Lower lobe of right lung (tissue), 2 donors: Measurements from ENCODE around the gene CYP11A1. TPM values are rescaled to one million over a fixed set of nuclear protein-coding genes. Genes with fewer than 3 reads are reported as not detected.
A peak's percentile ranks its signal among the peaks of the same experiment; 100 is the strongest.

ENCODE experiments used
- ATAC-seq, 2 donors: fragments of 200-7000 bp; cut with Tn5 transposase; one replicate each; pipeline ENCODE4 v1.9.1; 2020 to 2022; ENCODE audit warnings: mild to moderate bottlenecking in 2 of 2, moderate library complexity in 2 of 2
- DNase-seq: peaks from one replicate; pipeline ENCODE4 v3.0.0-alpha.2; 2020
- H3K27ac ChIP-seq: fragments of 200-600 bp; one replicate; pipeline ENCODE4 v1.8.0; 2022
- H3K27me3 ChIP-seq: fragments of 200-600 bp; one replicate; pipeline ENCODE4 v1.8.0; 2022; ENCODE audit warnings: low read depth
- H3K36me3 ChIP-seq: fragments of 200-600 bp; one replicate; pipeline ENCODE4 v1.8.0; 2022; ENCODE audit warnings: mild to moderate bottlenecking
- H3K4me1 ChIP-seq: fragments of 200-600 bp; one replicate; pipeline ENCODE4 v1.8.0; 2022
- H3K4me3 ChIP-seq: fragments of 200-600 bp; one replicate; pipeline ENCODE4 v1.8.0; 2022; ENCODE audit warnings: mild to moderate bottlenecking
- H3K9me3 ChIP-seq: fragments of 200-600 bp; one replicate; pipeline ENCODE4 v1.8.0; 2022
- intact Hi-C: fragments of 100-400 bp; cut with DNase I; formaldehyde crosslinking; loops from one replicate; pipeline ENCODE4 v1.11.0; 2022
- total RNA-seq: library from RNA; stranded (reverse); fragmentation: NEBNext Ultra II Directional; extraction: Animal tissue kit (Norgen Biotek cat#: 25700); gene quantifications from one replicate; pipeline ENCODE4 v1.2.1, GENCODE V29; 2021
- TF ChIP-seq, protein P1 (sequence below): fragments of 200-600 bp; IDR thresholded peaks from one replicate; pipeline ENCODE4 v1.8.0; 2022; ENCODE audit warnings: antibody characterized with exemption, mild to moderate bottlenecking
- donor health status: DM: no; HTN: yes; CAD: no; lungs with severe emphysema.

Gene CYP11A1
- total RNA-seq, 1 donor from 2014 or later: 0.59 TPM

DNA sequence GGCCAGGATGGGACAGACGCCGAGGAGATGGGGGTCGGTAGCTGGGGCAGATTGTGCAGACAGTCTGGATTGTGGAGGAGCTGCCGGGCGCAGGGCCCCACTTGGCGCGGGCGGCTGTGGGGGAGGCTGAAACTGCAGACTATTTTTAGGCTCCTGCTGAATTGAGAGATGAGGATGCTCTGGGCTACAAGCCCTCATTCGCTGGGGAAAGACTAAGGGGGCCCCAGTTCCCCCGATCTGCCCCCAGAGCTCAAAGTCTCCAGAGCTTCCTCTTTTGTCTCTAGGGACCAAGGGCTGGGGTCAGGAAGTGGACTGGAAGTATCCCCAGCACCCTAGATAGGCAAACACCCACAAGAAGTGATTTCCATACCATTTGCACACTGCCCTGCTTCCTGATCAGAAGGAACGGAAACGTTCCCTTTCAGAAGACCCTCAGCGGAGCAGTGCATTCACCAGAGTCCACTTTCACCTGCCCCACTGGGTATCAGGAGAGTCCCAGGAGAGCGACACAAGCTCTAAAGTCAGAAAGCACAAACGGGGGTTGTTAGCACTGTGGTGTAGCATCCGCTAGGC lies 36.6 kb upstream of the CYP11A1 start:
- Histone ChIP-seq H3K36me3 (no peaks in the 10 kb centered on the region), H3K27me3 (peaks cover 6% of the 10 kb centered on the region), H3K4me1 (peaks cover 39% of the 10 kb centered on the region), H3K27ac (no peak overlapping the region), H3K4me3 (no peak overlapping the region), H3K9me3 (no peaks in the 10 kb centered on the region)
- intact Hi-C loops: no loop called here
- DNase-seq (no peak), ATAC-seq (no peak)
- TF ChIP-seq, protein P1, sequence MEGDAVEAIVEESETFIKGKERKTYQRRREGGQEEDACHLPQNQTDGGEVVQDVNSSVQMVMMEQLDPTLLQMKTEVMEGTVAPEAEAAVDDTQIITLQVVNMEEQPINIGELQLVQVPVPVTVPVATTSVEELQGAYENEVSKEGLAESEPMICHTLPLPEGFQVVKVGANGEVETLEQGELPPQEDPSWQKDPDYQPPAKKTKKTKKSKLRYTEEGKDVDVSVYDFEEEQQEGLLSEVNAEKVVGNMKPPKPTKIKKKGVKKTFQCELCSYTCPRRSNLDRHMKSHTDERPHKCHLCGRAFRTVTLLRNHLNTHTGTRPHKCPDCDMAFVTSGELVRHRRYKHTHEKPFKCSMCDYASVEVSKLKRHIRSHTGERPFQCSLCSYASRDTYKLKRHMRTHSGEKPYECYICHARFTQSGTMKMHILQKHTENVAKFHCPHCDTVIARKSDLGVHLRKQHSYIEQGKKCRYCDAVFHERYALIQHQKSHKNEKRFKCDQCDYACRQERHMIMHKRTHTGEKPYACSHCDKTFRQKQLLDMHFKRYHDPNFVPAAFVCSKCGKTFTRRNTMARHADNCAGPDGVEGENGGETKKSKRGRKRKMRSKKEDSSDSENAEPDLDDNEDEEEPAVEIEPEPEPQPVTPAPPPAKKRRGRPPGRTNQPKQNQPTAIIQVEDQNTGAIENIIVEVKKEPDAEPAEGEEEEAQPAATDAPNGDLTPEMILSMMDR: no peak

DNA sequence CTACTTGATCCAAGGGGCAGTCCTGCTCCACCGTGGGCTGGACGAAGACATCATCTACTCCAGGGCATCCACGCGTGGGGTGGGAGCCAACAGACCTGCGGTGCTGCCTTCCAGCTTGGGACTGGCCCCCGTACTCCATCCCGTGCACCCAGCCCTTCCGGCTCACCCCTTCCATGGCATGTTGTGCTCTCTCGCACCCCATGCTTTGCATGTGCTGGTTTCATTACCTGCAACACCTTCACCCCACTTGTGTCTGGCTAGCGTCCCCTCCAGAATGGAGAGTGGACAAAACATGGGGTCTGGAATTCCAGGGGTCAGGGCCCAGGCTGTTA lies 36.1 kb upstream of the CYP11A1 start:
- H3K9me3 ChIP-seq: no peaks in the 10 kb centered on the region
- ATAC-seq: no peak
- peaks cover 6% of the 10 kb centered on the region for H3K27me3 ChIP-seq
- H3K4me3 ChIP-seq: no peak overlapping the region
- H3K36me3 ChIP-seq: no peaks in the 10 kb centered on the region
- no peak overlapping the region for H3K27ac ChIP-seq
- intact Hi-C loops: no loop called here
- no peak for DNase-seq
- H3K4me1 ChIP-seq: peaks cover 39% of the 10 kb centered on the region
- TF ChIP-seq, protein P1: no peak

DNA sequence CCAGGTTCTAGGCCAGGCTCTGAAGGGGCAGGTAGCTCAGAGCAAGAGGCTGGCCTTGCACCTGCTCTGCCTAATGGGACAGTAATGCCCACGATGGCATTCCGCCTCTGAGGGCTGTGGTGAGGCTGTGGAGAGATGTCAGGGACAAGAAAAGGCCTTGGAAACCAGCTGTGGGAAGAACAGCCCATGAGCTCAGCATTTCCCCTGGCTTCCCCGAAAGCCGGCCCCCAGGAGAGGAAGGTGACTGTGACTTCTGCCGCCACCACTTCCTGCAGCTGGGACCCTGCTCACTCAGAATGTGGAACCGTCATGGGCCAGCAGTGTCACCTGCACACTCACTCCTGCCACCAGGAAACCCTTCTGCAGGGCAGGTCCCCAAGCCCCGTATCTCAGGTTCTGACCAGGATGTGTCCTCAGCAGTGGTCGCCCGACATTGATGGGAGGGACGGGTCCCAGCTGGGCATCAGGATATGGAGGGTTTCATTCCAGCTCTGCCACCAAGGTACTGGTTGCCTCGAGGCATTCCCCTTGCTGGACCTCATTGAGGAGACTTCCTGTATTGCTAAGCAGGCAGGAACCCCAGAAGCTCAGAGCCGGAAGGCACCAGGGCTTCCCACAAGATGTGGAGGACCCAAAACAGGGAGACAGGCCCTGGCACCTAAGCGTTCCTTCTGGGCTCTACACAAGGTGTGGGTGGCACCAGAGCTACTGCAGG lies 35.6 kb upstream of the CYP11A1 start:
- TF ChIP-seq, protein P1: no peak
- intact Hi-C loops: no loop called here
- DNase-seq: peak; percentile 62
- Histone ChIP-seq H3K4me3 (no peak overlapping the region), H3K4me1 (peaks cover 39% of the 10 kb centered on the region), H3K27ac (no peak overlapping the region), H3K36me3 (no peaks in the 10 kb centered on the region), H3K9me3 (no peaks in the 10 kb centered on the region), H3K27me3 (peaks cover 6% of the 10 kb centered on the region)
- ATAC-seq: peak in 1 of 2 donors; percentile 26

DNA sequence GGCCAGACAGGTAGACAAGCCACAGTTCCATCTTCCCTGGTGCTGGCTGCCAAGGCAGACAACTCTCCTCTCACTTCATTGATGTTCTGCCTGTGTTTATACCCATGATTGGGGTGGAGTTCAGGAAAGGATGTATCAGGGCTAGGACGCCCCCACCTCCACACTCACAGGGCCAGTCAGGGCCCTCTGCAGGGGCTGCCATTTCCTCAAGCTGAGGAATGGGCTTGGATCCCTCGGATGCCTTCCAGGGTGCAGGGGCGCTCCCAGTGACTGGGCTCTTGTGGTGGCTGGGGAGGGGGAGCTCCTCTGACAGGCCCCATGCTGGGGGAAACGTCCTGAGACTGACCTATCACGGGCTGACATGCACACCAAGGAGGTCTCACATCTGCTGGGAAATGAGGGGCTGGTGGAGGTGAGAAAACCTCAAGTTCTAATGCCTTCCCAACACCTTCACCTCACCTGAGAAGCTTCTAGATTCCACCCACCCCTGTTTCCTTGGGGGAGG lies 34.9 kb upstream of the CYP11A1 start:
- intact Hi-C loops: no loop called here
- ATAC-seq (no peak), DNase-seq (no peak)
- Histone ChIP-seq H3K36me3 (no peaks in the 10 kb centered on the region), H3K9me3 (no peaks in the 10 kb centered on the region), H3K4me3 (no peak overlapping the region), H3K27ac (no peak overlapping the region), H3K4me1 (peaks cover 39% of the 10 kb centered on the region), H3K27me3 (peaks cover 6% of the 10 kb centered on the region)
- TF ChIP-seq, protein P1: no peak

DNA sequence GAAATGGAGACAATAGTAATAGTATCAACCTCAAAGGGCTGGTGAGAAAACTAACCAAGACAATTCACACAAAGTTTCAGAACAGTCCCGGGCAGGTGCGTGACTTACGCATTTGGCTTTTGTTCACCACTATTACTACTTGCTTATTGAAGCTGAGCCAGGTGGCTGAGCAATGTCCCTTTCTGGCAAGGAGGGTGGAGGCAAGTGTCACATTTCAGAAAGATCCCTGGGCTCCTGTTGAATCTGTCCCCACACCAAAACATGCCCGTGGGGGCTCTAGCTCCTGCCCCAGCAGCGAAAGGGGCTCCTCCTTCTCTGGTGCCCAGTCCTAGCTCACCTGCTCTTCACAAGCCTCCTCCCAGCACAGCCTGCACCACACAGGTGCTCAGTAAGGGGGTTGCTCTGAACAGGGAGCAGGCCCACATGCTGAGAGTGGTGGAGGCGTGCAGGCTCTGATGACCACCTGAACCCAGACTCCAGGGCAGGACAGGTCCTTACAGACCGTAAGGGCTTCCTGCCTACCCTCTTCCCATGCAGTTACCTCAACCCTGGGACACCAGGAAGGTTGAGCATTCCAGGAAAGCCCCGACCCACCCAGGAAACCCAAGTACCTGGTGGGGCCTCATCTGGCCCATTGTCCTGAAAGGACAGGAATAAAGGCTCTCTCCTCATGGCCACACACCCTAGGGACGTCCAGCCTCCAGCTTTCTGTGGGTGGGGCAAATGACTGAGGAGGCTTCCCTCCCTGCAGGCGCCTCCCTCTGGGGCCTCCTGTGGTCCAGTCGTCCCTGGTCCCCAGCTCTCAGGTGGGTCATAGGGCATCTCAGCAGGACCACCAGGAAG lies 33.7 kb upstream of the CYP11A1 start:
- no peaks in the 10 kb centered on the region for H3K36me3 ChIP-seq
- ATAC-seq (no peak), DNase-seq (no peak)
- intact Hi-C loops: no loop called here
- no peaks in the 10 kb centered on the region for H3K9me3 ChIP-seq
- TF ChIP-seq, protein P1: no peak
- H3K4me3 ChIP-seq: no peak overlapping the region
- H3K4me1 ChIP-seq: peaks cover 39% of the 10 kb centered on the region
- H3K27me3 ChIP-seq: peaks cover 6% of the 10 kb centered on the region
- H3K27ac ChIP-seq: no peak overlapping the region
